ENCODE measurements around the gene FEM1A.
"Not testable (repeated sequence)": the region's sequence is repeated elsewhere in the genome, so short reads cannot be mapped to it uniquely, and the experiment has no call there.

Gene FEM1A

GRCh38 chr19:4775627-4776152, 15.8 kb upstream of the FEM1A start:
- no peak for DNase-seq

DNA sequence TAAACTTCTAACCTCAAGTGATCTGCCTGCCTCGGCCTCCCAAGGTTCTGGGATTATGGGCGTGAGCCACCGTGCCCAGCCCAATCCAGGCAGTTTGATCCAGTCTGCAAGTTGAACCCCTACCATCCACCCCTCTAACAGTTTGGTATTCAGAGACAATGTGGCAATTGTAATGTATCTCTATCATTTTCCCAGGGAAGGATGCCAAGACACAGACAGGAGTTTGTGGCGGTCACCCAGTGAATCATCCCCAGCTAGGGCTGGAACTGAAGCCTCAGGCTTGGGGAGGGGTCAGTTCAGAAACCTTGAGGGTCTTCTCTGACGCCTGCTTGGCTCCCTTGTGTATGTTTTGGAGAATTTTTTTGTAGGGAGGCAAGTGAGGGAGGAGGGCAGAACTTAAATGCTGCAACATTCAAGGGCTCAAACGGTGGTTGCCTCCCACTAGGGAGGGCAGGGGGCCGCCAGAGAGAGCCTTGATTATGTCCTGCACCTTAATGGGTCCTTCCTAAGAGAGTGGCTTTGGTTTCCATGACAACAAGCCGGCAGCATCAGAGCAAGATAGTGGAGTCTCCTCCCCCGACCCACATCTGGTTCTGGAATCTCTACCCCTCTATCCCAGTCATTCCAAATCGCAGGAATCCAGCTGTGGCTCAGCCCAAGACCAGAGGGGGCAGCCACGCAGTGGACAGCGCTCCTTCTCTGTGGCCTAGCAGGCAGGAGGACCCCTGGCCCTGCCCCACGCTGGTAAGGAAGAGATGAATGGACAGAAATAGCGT, 14.9 kb upstream of the FEM1A start:
- no peak for DNase-seq

DNA sequence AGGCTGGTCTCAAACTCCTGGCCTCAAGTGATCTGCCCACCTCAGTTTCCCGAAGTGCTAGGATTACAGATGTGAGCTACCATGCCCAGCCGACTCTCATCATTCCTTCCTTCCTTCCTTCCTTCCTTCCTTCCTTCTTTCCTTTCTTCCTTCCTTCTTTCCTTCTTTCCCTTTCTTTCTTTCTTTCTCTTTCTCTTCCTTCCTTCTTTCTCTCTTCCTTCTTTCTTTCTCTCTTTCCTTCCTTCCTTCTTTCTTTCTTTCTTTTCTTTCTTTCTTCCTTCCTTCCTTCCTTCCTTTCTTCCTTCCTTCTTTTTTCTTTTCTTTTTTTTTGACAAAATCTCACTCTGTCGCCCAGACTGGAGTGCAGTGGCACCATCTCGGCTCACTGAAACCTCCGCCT, 13.4 kb upstream of the FEM1A start:
- not testable (repeated sequence) for DNase-seq

DNA sequence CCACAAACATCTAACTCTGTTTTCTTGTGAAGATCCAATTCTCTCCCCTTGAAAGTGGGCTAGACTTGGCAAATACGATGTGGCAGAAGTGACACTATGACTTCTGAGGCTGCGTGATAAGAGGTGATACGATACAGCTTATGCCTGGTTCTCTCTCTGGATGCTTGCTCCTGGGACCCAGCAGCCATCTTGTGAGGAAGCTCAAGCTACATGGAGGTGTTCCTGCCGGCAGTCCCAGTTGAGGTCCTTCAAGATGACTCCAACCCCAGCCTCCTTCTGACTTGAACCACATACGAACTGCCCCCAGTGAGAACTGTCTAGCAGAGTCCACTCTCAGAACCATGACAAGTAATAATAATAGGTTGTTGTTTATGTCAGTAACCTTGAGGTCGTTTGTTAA, 10.7 kb upstream of the FEM1A start:
- DNase-seq, result no peak

DNA sequence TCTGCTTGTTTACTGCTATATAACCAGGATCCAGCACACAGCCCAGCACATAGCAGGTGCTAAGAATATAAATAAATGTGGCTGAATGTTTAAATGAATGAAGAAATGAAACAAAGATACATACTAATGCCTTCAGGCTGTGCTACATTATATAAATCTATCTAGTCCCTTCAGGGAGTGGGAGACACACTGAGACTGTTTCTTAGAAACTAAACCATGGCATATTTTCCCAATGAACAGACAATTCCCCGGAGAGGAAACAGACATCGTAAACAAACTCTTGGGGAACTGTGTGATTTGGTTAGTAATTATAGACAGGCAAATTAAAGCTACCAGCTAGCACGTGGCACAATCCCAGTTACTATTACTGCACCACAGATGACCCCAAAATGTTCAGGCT, 9.7 kb upstream of the FEM1A start:
- no peak for DNase-seq

DNA sequence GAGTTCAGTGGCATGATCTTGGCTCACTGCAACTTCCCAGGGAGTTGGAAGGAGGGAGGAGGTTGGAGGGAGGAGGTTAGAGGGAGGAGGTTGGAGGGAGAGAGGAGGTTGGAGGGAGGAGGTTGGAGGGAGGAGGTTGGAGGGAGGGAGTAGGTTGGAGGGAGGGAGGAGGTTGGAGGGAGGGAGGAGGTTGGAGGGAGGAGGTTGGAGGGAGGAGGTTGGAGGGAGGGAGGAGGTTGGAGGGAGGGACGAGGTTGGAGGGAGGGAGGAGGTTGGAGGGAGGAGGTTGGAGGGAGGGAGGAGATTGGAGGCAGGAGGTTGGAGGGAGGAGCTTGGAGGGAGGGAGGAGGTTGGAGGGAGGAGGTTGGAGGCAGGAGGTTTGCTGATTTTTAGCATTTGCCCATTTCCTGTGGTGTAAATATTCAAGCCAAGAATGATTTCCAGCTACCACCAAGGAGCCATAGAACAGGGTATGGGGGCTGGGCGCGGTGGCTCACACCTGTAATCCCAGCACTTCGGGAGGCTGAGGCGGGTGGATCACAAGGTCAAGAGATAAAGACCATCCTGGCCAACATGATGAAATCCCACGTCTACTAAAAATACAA, 5.0 kb upstream of the FEM1A start:
- not testable (repeated sequence) for DNase-seq

DNA sequence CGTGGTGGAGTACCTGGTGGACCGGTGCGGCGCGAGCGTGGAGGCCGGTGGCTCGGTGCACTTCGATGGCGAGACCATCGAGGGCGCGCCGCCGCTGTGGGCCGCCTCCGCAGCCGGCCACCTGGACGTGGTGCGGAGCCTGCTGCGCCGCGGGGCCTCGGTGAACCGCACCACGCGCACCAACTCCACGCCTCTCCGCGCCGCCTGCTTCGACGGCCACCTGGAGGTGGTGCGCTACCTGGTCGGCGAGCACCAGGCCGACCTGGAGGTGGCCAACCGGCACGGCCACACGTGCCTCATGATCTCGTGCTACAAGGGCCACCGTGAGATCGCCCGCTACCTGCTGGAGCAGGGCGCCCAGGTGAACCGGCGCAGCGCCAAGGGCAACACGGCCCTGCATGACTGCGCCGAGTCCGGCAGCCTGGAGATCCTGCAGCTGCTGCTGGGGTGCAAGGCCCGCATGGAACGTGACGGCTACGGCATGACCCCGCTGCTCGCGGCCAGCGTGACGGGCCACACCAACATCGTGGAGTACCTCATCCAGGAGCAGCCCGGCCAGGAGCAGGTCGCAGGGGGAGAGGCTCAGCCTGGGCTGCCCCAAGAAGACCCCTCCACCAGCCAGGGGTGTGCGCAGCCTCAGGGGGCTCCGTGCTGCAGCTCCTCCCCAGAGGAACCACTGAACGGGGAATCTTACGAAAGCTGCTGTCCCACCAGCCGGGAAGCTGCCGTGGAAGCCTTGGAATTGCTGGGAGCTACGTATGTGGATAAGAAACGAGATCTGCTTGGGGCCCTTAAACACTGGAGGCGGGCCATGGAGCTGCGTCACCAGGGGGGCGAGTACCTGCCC, 708 bp downstream of the FEM1A start:
- DNase-seq, result not testable (repeated sequence)

GRCh38 chr19:4792866-4793195, 1.3 kb downstream of the FEM1A start:
- not testable (repeated sequence) for DNase-seq

DNA sequence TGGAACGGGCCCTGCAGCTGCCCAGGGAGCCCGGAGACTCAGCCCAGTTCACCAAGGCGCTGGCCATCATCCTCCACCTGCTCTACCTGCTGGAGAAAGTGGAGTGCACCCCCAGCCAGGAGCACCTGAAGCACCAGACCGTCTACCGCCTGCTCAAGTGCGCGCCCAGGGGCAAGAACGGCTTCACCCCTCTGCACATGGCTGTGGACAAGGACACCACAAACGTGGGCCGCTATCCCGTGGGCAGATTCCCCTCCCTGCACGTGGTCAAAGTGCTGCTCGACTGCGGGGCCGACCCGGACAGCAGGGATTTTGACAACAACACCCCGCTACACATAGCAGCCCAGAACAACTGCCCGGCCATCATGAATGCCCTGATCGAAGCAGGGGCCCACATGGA, 1.7 kb downstream of the FEM1A start:
- not testable (repeated sequence) for DNase-seq

DNA sequence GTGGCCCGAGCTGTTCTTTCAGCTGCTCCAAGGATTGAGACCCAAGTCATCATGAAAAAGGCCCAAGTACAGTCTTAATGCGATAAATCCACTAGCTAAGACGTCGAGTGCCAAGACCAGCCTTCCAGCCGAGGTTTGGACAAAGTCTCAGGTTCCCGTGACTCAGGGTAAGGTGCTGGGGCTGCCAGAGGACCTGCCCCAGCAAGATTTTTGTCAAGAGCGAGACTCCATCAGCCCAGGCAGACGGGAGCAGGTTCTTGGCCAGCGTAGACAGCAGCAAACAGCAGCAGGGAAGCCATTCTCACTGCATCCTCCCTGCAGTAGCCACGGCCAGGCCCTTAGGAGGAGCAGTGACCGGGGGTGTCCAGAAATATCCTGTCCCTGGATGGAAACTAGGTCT, 3.4 kb downstream of the FEM1A start:
- DNase-seq, result no peak

DNA sequence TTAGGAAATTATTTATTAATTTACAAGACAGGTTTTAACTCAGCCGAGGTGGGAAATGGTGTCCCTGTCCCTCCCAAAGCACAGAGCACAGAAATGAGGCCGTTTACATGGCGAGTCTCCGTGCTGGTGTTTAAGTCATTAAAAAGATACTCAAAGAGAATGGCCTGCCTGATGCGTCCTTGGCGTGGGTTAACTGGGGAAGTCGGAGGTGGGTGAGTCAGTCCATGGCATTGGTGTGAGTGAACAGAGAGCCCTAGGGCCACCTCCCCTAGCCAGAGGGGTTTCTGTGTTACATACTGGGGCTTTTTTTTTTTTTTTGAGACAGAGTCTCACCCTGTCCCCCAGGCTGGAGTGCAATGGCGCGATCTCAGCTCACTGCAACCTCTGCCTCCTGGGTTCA, 3.9 kb downstream of the FEM1A start:
- DNase-seq, result peak; percentile 37

GRCh38 chr19:4800591-4801081, 9.1 kb downstream of the FEM1A start:
- no peak for DNase-seq

GRCh38 chr19:4801085-4801619, 9.6 kb downstream of the FEM1A start:
- no peak for DNase-seq

GRCh38 chr19:4802711-4803110, 11.2 kb downstream of the FEM1A start:
- DNase-seq, result no peak

GRCh38 chr19:4803736-4804695, 12.5 kb downstream of the FEM1A start:
- DNase-seq, result peak; percentile 45

DNA sequence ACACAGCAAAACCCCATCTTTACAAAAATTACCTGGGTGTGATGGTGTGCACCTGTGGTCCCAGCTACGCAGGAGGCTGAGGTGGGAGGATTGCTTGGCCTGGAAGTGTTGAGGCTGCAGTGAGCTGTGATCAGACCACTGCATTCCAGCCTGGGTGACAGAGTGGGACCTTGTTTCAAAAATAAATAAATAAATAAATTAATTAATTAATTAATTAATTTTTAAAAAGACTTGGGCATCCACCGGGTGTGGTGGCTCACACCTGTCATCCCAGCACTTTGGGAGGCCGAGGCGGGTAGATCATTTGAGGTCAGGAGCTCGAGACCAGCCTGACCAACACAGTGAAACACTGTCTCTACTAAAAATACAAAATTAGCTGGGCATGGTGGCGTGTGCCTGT, 13.6 kb downstream of the FEM1A start:
- DNase-seq, result not testable (repeated sequence)

- DNase-seq, result no peak
Measured at GRCh38 chr19:4806384-4806783, 14.8 kb downstream of the FEM1A start.

DNA sequence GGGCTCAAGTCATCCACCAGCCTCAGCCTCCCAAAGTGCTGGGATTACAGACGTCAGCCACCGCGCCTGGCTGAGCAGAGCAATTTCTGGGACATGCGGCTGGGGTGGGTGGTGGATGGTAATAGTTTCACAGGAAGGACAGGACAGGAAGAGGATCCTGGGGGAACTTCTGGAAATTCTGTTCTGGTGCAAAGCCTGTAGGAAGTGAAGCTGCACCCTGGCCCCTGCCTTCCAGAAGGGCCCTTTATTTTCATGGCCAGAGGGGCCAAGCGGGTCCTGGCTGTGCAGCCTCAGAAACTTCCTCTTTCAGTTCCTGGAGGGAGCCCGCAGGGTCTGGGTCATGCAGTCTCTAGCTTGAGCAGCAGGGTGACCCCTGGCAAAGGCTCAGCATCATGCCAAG, 15.7 kb downstream of the FEM1A start:
- peak; percentile 94 for DNase-seq

DNA sequence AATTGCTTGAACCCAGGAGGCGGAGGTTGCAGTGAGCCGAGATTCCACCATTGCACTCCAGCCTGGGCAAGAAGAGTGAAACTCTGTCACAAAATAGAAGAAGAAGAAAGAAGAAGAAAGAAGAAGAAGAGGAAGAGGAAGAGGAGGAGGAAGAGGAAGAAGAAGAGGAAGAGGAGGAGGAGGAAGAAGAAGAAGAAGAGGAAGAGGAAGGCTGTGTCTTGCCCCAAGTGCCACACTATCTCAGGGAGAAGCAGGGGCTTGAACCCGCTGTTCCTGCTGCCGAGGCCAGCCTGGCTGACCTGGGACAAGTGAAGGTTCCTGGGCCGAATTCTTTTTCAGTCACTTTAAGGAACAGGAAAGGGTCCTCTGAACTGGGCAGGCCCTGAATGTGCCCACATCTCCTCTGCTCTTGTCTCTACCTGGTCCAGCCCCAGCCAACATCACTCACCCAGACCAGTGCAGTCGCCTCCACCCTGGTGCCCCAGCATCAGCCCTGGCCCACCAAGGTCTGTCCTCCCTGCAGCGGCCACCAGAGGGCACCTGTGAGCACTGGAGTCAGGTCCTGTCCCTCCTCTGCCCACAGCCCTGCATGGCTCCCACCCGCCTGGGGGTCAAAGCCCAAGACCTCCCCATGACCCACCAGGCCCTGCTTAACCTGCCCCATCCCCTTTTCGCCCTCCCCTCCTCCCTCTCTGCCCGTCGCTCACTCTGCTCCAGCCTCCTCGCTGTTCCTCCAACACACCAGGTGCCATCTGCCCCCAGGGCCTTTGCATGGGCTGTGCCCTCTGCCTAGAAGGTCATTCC, 20.0 kb downstream of the FEM1A start:
- peak; percentile 73 for DNase-seq

- DNase-seq, result no peak
Measured at GRCh38 chr19:4814625-4815425, 23.3 kb downstream of the FEM1A start.
